ENCODE results near the gene SEPHS2. TPM values are rescaled to one million over a fixed set of nuclear protein-coding genes. Genes with fewer than 3 reads are reported as not detected.

SEPHS2 gene
- total and polyA plus RNA-seq, 2 of the 8 experiments (the other 6 are each of a cell fraction or from before 2014, with no cell fraction given): 28.2 to 61.8 TPM

DNA sequence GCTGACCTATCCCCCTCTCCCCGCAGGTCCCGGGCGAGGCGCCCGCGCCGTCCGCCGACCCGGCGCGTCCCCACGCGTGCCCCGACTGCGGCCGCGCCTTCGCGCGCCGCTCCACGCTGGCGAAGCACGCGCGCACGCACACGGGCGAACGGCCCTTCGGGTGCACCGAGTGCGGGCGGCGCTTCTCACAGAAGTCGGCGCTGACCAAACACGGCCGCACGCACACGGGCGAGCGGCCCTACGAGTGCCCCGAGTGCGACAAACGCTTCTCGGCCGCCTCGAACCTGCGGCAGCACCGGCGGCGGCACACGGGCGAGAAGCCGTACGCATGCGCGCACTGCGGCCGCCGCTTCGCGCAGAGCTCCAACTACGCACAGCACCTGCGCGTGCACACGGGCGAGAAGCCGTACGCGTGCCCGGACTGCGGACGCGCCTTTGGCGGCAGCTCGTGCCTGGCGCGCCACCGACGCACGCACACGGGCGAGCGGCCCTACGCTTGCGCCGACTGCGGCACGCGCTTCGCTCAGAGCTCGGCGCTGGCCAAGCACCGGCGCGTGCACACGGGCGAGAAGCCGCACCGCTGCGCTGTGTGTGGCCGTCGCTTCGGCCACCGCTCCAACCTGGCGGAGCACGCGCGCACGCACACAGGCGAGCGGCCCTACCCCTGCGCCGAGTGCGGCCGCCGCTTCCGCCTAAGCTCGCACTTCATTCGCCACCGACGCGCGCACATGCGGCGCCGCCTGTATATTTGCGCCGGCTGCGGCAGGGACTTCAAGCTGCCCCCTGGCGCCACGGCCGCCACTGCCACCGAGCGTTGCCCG lies 27.9 kb downstream of the SEPHS2 start:
- Histone ChIP-seq H2BK5ac (ENCODE audit: low read depth, low read length) (0 out of 2 replicates have a peak overlapping the region, but pooled peaks have one; percentile 32), H3K23me2 (ENCODE audit: low read depth, low read length) (peaks cover 8% of the 10 kb centered on the region; the same call in 1 of the 2 replicates), H2AFZ (ENCODE audit: low read length) (no peak overlapping the region), H3K9ac (replicated peaks in 1 of 4; ENCODE audit: extremely low read depth in 1 of 4, low read depth in 3 of 4, low read length in 3 of 4) (peak overlapping the region in 3 of 4 experiments; percentile 25 to 50 (median 32); a peak in 5 of 7 replicates), H3K27me3 (replicated peaks in 1 of 4; ENCODE audit: control insufficient read depth in 3 of 4, extremely low read depth in 1 of 4, insufficient read depth in 3 of 4, low read length in 3 of 4) (no peaks in the 10 kb centered on the region), H2BK20ac (ENCODE audit: low read length) (no peak overlapping the region), H3K4me2 (ENCODE audit: insufficient read depth in 1 of 2, low read depth in 2 of 2, low read length in 2 of 2) (peak overlapping the region; percentile 64 to 76), H2BK12ac (ENCODE audit: low read depth, low read length) (no peak overlapping the region), H3K79me2 (ENCODE audit: control insufficient read depth in 1 of 2, insufficient read depth in 2 of 2, low read length in 2 of 2) (no peaks in the 10 kb centered on the region), H2BK15ac (ENCODE audit: low read length) (no peak overlapping the region), H3K23ac (ENCODE audit: insufficient read length) (no peak overlapping the region), H3K18ac (ENCODE audit: extremely low read depth, low read length) (no peak overlapping the region), H3K79me1 (ENCODE audit: low read depth, low read length) (peaks cover 6% of the 10 kb centered on the region; the same call in 1 of the 2 replicates), H3K56ac (replicated peaks; ENCODE audit: insufficient read length, low read depth, low read length) (no peak overlapping the region), H3K4ac (replicated peaks; ENCODE audit: insufficient read length, low read depth, low read length) (peak overlapping the region; percentile 34), H3K14ac (ENCODE audit: insufficient read length) (no peak overlapping the region), H3K4me3 (ENCODE audit: extremely low read depth in 1 of 4, insufficient read depth in 2 of 4, low read depth in 3 of 4, low read length in 4 of 4) (peak overlapping the region; percentile 36 to 60 (median 50)), H3K4me1 (replicated peaks in 1 of 4; ENCODE audit: control insufficient read depth in 3 of 4, insufficient read depth in 4 of 4, low read length in 3 of 4) (peaks cover 3 to 6% (median 5%) of the 10 kb centered on the region in 4 experiments; a peak in 6 of 7 replicates), H3K9me3 (ENCODE audit: insufficient read depth in 2 of 2, low read depth in 1 of 2, low read length in 1 of 2) (no peaks in the 10 kb centered on the region), H4K20me1 (replicated peaks in 1 of 2; ENCODE audit: control insufficient read depth in 1 of 2, insufficient read depth in 2 of 2, low read length in 2 of 2) (peaks cover 2 to 12% of the 10 kb centered on the region in 2 experiments), H3K27ac (ENCODE audit: low read depth, low read length) (no peak overlapping the region), H4K5ac (ENCODE audit: insufficient read length, low read depth, low read length) (no peak overlapping the region), H2AK5ac (ENCODE audit: low read depth, low read length) (no peak overlapping the region), H3K36me3 (ENCODE audit: control insufficient read depth in 2 of 4, insufficient read depth in 4 of 4, low read length in 3 of 4) (peaks cover 6 to 23% (median 8%) of the 10 kb centered on the region in 4 experiments), H2BK120ac (replicated peaks; ENCODE audit: low read depth, low read length) (no peak overlapping the region), H4K91ac (replicated peaks; ENCODE audit: insufficient read length, low read length) (no peak overlapping the region), H4K8ac (ENCODE audit: extremely low read depth, insufficient read depth, low read length) (peak overlapping the region; percentile 71)
- ChIA-PET POLR2A (ENCODE audit: partially characterized antibody) (interaction anchor here (0.6 to 4.0 kb wide), 22 partner anchors 10 to 353 kb away, joined by 3 to 34 read pairs (median 3); partner anchors contain the start of genes ALDOA, CD2BP2, DCTPP1 and ZNF48), CTCF (ENCODE audit: partially characterized antibody) (interaction anchor here (0.6 to 3.3 kb wide), 14 partner anchors 8 to 212 kb away, joined by 3 to 13 read pairs (median 4); partner anchors contain the start of genes DCTPP1, ZNF48 and ZNF771)
- DNase-seq (ENCODE audit: low read depth in 1 of 2, low spot score in 2 of 2) (peak; percentile 86 to 94), FAIRE-seq (no peak)
- 2% methylated on average over 129 of the region's 140 CpGs; no CpG with 5 or more reads in 1 of the 2 experiments for WGBS, 2 experiments (ENCODE audit: extremely low coverage in 1 of 2, insufficient coverage in 1 of 2, insufficient read length in 1 of 2, insufficient replicate concordance in 2 of 2, low coverage in 1 of 2, low lambda C conversion rate in 2 of 2, missing lambda C conversion rate in 1 of 2)
- TF ChIP-seq CHD1 (IDR thresholded peaks at IDR 0.05; ENCODE audit: low read depth, low read length) (no peak), YY1 (IDR thresholded peaks at IDR 0.05; ENCODE audit: low read depth, low read length) (no peak), JUN (IDR thresholded peaks at IDR 0.05; ENCODE audit: low read depth, low read length) (no peak), POLR2AphosphoS5 (IDR thresholded peaks at IDR 0.05; ENCODE audit: low read depth, low read length) (no peak), KDM1A (IDR thresholded peaks at IDR 0.05; ENCODE audit: borderline replicate concordance, low read length) (peak; percentile 69), NANOG (IDR thresholded peaks at IDR 0.05; ENCODE audit: insufficient read depth, low read depth, low read length, poor library complexity, severe bottlenecking) (no peak), BACH1 (IDR thresholded peaks at IDR 0.05; ENCODE audit: low read length) (peak; percentile 30; the same call in 1 of the 2 replicates), GTF2F1 (IDR thresholded peaks at IDR 0.05; ENCODE audit: borderline replicate concordance, low read depth, low read length) (no peak), TBP (IDR thresholded peaks at IDR 0.05; ENCODE audit: low read depth, low read length) (peak; percentile 36; the same call in 1 of the 2 replicates), KDM5A (IDR thresholded peaks at IDR 0.05; ENCODE audit: low read length) (no peak)
- TF ChIP-seq, protein P1, sequence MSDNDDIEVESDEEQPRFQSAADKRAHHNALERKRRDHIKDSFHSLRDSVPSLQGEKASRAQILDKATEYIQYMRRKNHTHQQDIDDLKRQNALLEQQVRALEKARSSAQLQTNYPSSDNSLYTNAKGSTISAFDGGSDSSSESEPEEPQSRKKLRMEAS (IDR thresholded peaks at IDR 0.05): peak; percentile 96
